Measurements from ENCODE around the gene ZNF865.

ZNF865 gene

GRCh38 chr19:55653651-55654322 lies 48.3 kb downstream of the ZNF865 start:
- TF ChIP-seq POLR2AphosphoS5 (IDR thresholded peaks at IDR 0.05; ENCODE audit: low read depth, low read length) (peak; percentile 70; the same call in 1 of the 2 replicates), FOXP2 (optimal IDR thresholded peaks at IDR 0.05; ENCODE audit: borderline replicate concordance, extremely low read depth, extremely low read length, insufficient read depth) (peak; percentile 60), SIN3A (IDR thresholded peaks at IDR 0.05; ENCODE audit: borderline replicate concordance, insufficient read depth, low read length) (peak; percentile 89; the same call in 1 of the 2 replicates), TAF1 (IDR thresholded peaks at IDR 0.05; ENCODE audit: borderline replicate concordance, insufficient read depth, low read length) (no peak; the same call in 1 of the 2 replicates), REST (IDR thresholded peaks at IDR 0.05; ENCODE audit: insufficient read depth in 1 of 2, low read depth in 2 of 2, low read length in 2 of 2) (no peak)

- TF ChIP-seq TAF1 (IDR thresholded peaks at IDR 0.05; ENCODE audit: borderline replicate concordance, insufficient read depth, low read length) = no peak
- no peak for TF ChIP-seq FOXP2 (optimal IDR thresholded peaks at IDR 0.05; ENCODE audit: borderline replicate concordance, extremely low read depth, extremely low read length, insufficient read depth)
- no peak for TF ChIP-seq POLR2AphosphoS5 (IDR thresholded peaks at IDR 0.05; ENCODE audit: low read depth, low read length)
- TF ChIP-seq REST (IDR thresholded peaks at IDR 0.05; ENCODE audit: insufficient read depth in 1 of 2, low read depth in 2 of 2, low read length in 2 of 2) = no peak
- no peak for TF ChIP-seq SIN3A (IDR thresholded peaks at IDR 0.05; ENCODE audit: borderline replicate concordance, insufficient read depth, low read length)
These were observed 48.9 kb downstream of the ZNF865 start for GRCh38 chr19:55654323-55654867.

- TF ChIP-seq REST (IDR thresholded peaks at IDR 0.05; ENCODE audit: insufficient read depth in 1 of 2, low read depth in 2 of 2, low read length in 2 of 2) = 0 out of 4 replicates have a peak, but pooled peaks of 1 of the 2 experiments have one; percentile 24
- peak; percentile 67 for TF ChIP-seq TAF1 (IDR thresholded peaks at IDR 0.05; ENCODE audit: borderline replicate concordance, insufficient read depth, low read length)
- TF ChIP-seq POLR2AphosphoS5 (IDR thresholded peaks at IDR 0.05; ENCODE audit: low read depth, low read length) = peak; percentile 85
- no peak; the same call in 1 of the 2 replicates for TF ChIP-seq SIN3A (IDR thresholded peaks at IDR 0.05; ENCODE audit: borderline replicate concordance, insufficient read depth, low read length)
- TF ChIP-seq FOXP2 (optimal IDR thresholded peaks at IDR 0.05; ENCODE audit: borderline replicate concordance, extremely low read depth, extremely low read length, insufficient read depth) = no peak
These were observed 49.6 kb downstream of the ZNF865 start, which contains the start of gene U2AF2 for GRCh38 chr19:55654868-55655647. U2AF2 (plus strand) TSS chr19:55655035; CDS start chr19:55655105, 70 bp downstream.

- TF ChIP-seq FOXP2 (optimal IDR thresholded peaks at IDR 0.05; ENCODE audit: borderline replicate concordance, extremely low read depth, extremely low read length, insufficient read depth) (no peak), TAF1 (IDR thresholded peaks at IDR 0.05; ENCODE audit: borderline replicate concordance, insufficient read depth, low read length) (no peak), SIN3A (IDR thresholded peaks at IDR 0.05; ENCODE audit: borderline replicate concordance, insufficient read depth, low read length) (no peak), POLR2AphosphoS5 (IDR thresholded peaks at IDR 0.05; ENCODE audit: low read depth, low read length) (no peak), REST (IDR thresholded peaks at IDR 0.05; ENCODE audit: insufficient read depth in 1 of 2, low read depth in 2 of 2, low read length in 2 of 2) (no peak)
These were observed 50.2 kb downstream of the ZNF865 start for GRCh38 chr19:55655648-55656040.

Measured in PFSK-1 (cell line).